ENCODE measurements around the gene UGT2B7.

- TF ChIP-seq EP300 (IDR thresholded peaks at IDR 0.05; ENCODE audit: borderline replicate concordance in 1 of 2, control insufficient read depth in 1 of 2, low read depth in 2 of 2, low read length in 2 of 2), result no peak
- no peak for TF ChIP-seq TBL1XR1 (IDR thresholded peaks at IDR 0.05; ENCODE audit: low read depth, low read length)
- no peak for TF ChIP-seq HDAC2 (IDR thresholded peaks at IDR 0.05)
- TF ChIP-seq, protein P1, sequence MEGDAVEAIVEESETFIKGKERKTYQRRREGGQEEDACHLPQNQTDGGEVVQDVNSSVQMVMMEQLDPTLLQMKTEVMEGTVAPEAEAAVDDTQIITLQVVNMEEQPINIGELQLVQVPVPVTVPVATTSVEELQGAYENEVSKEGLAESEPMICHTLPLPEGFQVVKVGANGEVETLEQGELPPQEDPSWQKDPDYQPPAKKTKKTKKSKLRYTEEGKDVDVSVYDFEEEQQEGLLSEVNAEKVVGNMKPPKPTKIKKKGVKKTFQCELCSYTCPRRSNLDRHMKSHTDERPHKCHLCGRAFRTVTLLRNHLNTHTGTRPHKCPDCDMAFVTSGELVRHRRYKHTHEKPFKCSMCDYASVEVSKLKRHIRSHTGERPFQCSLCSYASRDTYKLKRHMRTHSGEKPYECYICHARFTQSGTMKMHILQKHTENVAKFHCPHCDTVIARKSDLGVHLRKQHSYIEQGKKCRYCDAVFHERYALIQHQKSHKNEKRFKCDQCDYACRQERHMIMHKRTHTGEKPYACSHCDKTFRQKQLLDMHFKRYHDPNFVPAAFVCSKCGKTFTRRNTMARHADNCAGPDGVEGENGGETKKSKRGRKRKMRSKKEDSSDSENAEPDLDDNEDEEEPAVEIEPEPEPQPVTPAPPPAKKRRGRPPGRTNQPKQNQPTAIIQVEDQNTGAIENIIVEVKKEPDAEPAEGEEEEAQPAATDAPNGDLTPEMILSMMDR (IDR thresholded peaks at IDR 0.05 in 2 of 3, conservative IDR thresholded peaks at IDR 0.05 in 1 of 3; ENCODE audit: control insufficient read depth in 2 of 3, extremely low read depth in 1 of 3, insufficient read depth in 1 of 3, low read depth in 3 of 3, low read length in 3 of 3), result no peak
- no peak for TF ChIP-seq SUPT20H (IDR thresholded peaks at IDR 0.05; ENCODE audit: borderline replicate concordance, control insufficient read depth, low read depth, low read length)
- no peak for TF ChIP-seq MTA3 (IDR thresholded peaks at IDR 0.05; ENCODE audit: borderline replicate concordance, low read length)
- TF ChIP-seq REST (IDR thresholded peaks at IDR 0.05; ENCODE audit: low read depth, low read length), result no peak
- TF ChIP-seq MTA2 (IDR thresholded peaks at IDR 0.05; ENCODE audit: low read depth), result no peak
- TF ChIP-seq, protein P2, sequence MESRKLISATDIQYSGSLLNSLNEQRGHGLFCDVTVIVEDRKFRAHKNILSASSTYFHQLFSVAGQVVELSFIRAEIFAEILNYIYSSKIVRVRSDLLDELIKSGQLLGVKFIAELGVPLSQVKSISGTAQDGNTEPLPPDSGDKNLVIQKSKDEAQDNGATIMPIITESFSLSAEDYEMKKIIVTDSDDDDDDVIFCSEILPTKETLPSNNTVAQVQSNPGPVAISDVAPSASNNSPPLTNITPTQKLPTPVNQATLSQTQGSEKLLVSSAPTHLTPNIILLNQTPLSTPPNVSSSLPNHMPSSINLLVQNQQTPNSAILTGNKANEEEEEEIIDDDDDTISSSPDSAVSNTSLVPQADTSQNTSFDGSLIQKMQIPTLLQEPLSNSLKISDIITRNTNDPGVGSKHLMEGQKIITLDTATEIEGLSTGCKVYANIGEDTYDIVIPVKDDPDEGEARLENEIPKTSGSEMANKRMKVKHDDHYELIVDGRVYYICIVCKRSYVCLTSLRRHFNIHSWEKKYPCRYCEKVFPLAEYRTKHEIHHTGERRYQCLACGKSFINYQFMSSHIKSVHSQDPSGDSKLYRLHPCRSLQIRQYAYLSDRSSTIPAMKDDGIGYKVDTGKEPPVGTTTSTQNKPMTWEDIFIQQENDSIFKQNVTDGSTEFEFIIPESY (IDR thresholded peaks at IDR 0.05), result no peak
- TF ChIP-seq SP1 (IDR thresholded peaks at IDR 0.05; ENCODE audit: low read depth, low read length), result no peak
Measured at GRCh38 chr4:69057620-69058409, 38.5 kb upstream of the UGT2B7 start.
